Measurements from ENCODE around the gene ADAD2.

Gene ADAD2

GRCh38 chr16:84190731-84191388 is at the start of gene ADAD2:
TSS of gene ADAD2 (plus strand) at chr16:84191157. CDS start at chr16:84191231, 74 bp downstream.
- in situ Hi-C loops (cut with MboI; ENCODE audit: low sequenced_read_pairs) = no loop called here

GRCh38 chr16:84143081-84143480 is 47.9 kb upstream of the ADAD2 start:
- in situ Hi-C loops (cut with MboI; ENCODE audit: low sequenced_read_pairs) = no loop called here

- in situ Hi-C loops (cut with MboI; ENCODE audit: low sequenced_read_pairs) = no loop called here
Observed at GRCh38 chr16:84143784-84144199, 47.2 kb upstream of the ADAD2 start.

- in situ Hi-C loops (cut with MboI; ENCODE audit: low sequenced_read_pairs) = no loop called here
Observed at GRCh38 chr16:84144209-84144858, 46.6 kb upstream of the ADAD2 start.

GRCh38 chr16:84144859-84145639 is 45.9 kb upstream of the ADAD2 start, which contains the start of the genes DNAAF1 and HSDL1:
TSS of gene DNAAF1 (plus strand) at chr16:84145308. CDS start at chr16:84145441, 133 bp downstream.
TSS of gene HSDL1 (minus strand) at chr16:84145177. CDS start at chr16:84131321, 13,856 bp downstream.
- in situ Hi-C loops (cut with MboI; ENCODE audit: low sequenced_read_pairs) = no loop called here

- in situ Hi-C loops (cut with MboI; ENCODE audit: low sequenced_read_pairs) = no loop called here
Observed at GRCh38 chr16:84150926-84151325, 40.0 kb upstream of the ADAD2 start.

- in situ Hi-C loops (cut with MboI; ENCODE audit: low sequenced_read_pairs) = no loop called here
Observed at GRCh38 chr16:84153660-84154214, 37.2 kb upstream of the ADAD2 start.

- in situ Hi-C loops (cut with MboI; ENCODE audit: low sequenced_read_pairs) = no loop called here
Observed at GRCh38 chr16:84155226-84155625, 35.7 kb upstream of the ADAD2 start.

- in situ Hi-C loops (cut with MboI; ENCODE audit: low sequenced_read_pairs) = no loop called here
Observed at GRCh38 chr16:84155771-84156170, 35.2 kb upstream of the ADAD2 start.

- in situ Hi-C loops (cut with MboI; ENCODE audit: low sequenced_read_pairs) = no loop called here
Observed at GRCh38 chr16:84156342-84156784, 34.6 kb upstream of the ADAD2 start.

GRCh38 chr16:84159007-84159406 is 31.9 kb upstream of the ADAD2 start:
- in situ Hi-C loops (cut with MboI; ENCODE audit: low sequenced_read_pairs) = no loop called here

- in situ Hi-C loops (cut with MboI; ENCODE audit: low sequenced_read_pairs) = no loop called here
Observed at GRCh38 chr16:84159800-84160199, 31.2 kb upstream of the ADAD2 start.

- in situ Hi-C loops (cut with MboI; ENCODE audit: low sequenced_read_pairs) = no loop called here
Observed at GRCh38 chr16:84161037-84161436, 29.9 kb upstream of the ADAD2 start.

- in situ Hi-C loops (cut with MboI; ENCODE audit: low sequenced_read_pairs) = no loop called here
Observed at GRCh38 chr16:84161801-84162200, 29.2 kb upstream of the ADAD2 start.

- in situ Hi-C loops (cut with MboI; ENCODE audit: low sequenced_read_pairs) = no loop called here
Observed at GRCh38 chr16:84165746-84166145, 25.2 kb upstream of the ADAD2 start.

- in situ Hi-C loops (cut with MboI; ENCODE audit: low sequenced_read_pairs) = no loop called here
Observed at GRCh38 chr16:84166796-84167695, 23.9 kb upstream of the ADAD2 start.

GRCh38 chr16:84169765-84170310 is 21.1 kb upstream of the ADAD2 start:
- in situ Hi-C loops (cut with MboI; ENCODE audit: low sequenced_read_pairs) = no loop called here

- in situ Hi-C loops (cut with MboI; ENCODE audit: low sequenced_read_pairs) = no loop called here
Observed at GRCh38 chr16:84174396-84174795, 16.6 kb upstream of the ADAD2 start.

- in situ Hi-C loops (cut with MboI; ENCODE audit: low sequenced_read_pairs) = no loop called here
Observed at GRCh38 chr16:84175350-84176081, 15.4 kb upstream of the ADAD2 start.

Data from HL-60/S4 treated with phorbol 12-myristate 13-acetate at 8.2 ng/mL for 4 days and 3 days (cell line).